HL-60 (cell line): ENCODE results near the gene VAT1L.

Experiments used
- DNase-seq, 2 experiments: peaks; one replicate each; pipeline ENCODE4 v3.0.0-alpha.2; 2010 to 2020; ENCODE audit warnings: low read depth in 1 of 2, low spot score in 1 of 2
- H3K27ac ChIP-seq: fragments of 250-450 bp; sonication (Bioruptor Pico); replicated peaks from 2 replicates; pipeline ENCODE4 v1.5.1; 2020; ENCODE audit warnings: mild to moderate bottlenecking, moderate library complexity
- H3K27me3 ChIP-seq: fragments of 250-450 bp; sonication (Bioruptor Pico); 2 replicates; pipeline ENCODE4 v1.5.1; 2021; ENCODE audit warnings: mild to moderate bottlenecking, moderate library complexity; ENCODE audit not compliant: insufficient read depth, poor library complexity, severe bottlenecking
- H3K4me3 ChIP-seq: replicated peaks from 2 replicates; pipeline ENCODE4 v1.5.1; 2011; ENCODE audit warnings: mild to moderate bottlenecking, control low read depth, low read length; ENCODE audit not compliant: insufficient read depth
- GABPA ChIP-seq: IDR thresholded peaks from 2 replicates; pipeline ENCODE4 v1.6.1; 2012; ENCODE audit warnings: low read depth
- POLR2AphosphoS5 ChIP-seq: IDR thresholded peaks from 2 replicates; pipeline ENCODE4 v1.6.1; 2012; ENCODE audit warnings: low read depth
- SPI1 ChIP-seq: IDR thresholded peaks from 2 replicates; pipeline ENCODE4 v1.6.1; 2012; ENCODE audit warnings: low read depth, mild to moderate bottlenecking, borderline replicate concordance
- TF ChIP-seq, protein P1 (sequence below): IDR thresholded peaks from 2 replicates; pipeline ENCODE4 v1.6.1; 2012; ENCODE audit warnings: low read depth; ENCODE audit not compliant: insufficient replicate concordance
- TF ChIP-seq, protein P2 (sequence below): IDR thresholded peaks from one replicate; pipeline ENCODE4 v1.5.1; 2011; ENCODE audit warnings: low read length, control low read depth, inconsistent platforms; ENCODE audit not compliant: insufficient read depth

Gene VAT1L

GRCh38 chr16:77775911-77776909, 12.2 kb upstream of the VAT1L start:
- no peak overlapping the region for H3K27ac ChIP-seq
- no peak overlapping the region for H3K4me3 ChIP-seq
- H3K27me3 ChIP-seq: no peaks in the 10 kb centered on the region
- DNase-seq: no peak
- TF ChIP-seq, protein P1, sequence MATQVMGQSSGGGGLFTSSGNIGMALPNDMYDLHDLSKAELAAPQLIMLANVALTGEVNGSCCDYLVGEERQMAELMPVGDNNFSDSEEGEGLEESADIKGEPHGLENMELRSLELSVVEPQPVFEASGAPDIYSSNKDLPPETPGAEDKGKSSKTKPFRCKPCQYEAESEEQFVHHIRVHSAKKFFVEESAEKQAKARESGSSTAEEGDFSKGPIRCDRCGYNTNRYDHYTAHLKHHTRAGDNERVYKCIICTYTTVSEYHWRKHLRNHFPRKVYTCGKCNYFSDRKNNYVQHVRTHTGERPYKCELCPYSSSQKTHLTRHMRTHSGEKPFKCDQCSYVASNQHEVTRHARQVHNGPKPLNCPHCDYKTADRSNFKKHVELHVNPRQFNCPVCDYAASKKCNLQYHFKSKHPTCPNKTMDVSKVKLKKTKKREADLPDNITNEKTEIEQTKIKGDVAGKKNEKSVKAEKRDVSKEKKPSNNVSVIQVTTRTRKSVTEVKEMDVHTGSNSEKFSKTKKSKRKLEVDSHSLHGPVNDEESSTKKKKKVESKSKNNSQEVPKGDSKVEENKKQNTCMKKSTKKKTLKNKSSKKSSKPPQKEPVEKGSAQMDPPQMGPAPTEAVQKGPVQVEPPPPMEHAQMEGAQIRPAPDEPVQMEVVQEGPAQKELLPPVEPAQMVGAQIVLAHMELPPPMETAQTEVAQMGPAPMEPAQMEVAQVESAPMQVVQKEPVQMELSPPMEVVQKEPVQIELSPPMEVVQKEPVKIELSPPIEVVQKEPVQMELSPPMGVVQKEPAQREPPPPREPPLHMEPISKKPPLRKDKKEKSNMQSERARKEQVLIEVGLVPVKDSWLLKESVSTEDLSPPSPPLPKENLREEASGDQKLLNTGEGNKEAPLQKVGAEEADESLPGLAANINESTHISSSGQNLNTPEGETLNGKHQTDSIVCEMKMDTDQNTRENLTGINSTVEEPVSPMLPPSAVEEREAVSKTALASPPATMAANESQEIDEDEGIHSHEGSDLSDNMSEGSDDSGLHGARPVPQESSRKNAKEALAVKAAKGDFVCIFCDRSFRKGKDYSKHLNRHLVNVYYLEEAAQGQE: no peak
- TF ChIP-seq POLR2AphosphoS5 (no peak), GABPA (no peak), SPI1 (no peak)
- TF ChIP-seq, protein P2, sequence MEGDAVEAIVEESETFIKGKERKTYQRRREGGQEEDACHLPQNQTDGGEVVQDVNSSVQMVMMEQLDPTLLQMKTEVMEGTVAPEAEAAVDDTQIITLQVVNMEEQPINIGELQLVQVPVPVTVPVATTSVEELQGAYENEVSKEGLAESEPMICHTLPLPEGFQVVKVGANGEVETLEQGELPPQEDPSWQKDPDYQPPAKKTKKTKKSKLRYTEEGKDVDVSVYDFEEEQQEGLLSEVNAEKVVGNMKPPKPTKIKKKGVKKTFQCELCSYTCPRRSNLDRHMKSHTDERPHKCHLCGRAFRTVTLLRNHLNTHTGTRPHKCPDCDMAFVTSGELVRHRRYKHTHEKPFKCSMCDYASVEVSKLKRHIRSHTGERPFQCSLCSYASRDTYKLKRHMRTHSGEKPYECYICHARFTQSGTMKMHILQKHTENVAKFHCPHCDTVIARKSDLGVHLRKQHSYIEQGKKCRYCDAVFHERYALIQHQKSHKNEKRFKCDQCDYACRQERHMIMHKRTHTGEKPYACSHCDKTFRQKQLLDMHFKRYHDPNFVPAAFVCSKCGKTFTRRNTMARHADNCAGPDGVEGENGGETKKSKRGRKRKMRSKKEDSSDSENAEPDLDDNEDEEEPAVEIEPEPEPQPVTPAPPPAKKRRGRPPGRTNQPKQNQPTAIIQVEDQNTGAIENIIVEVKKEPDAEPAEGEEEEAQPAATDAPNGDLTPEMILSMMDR: no peak

GRCh38 chr16:77777745-77778144, 10.6 kb upstream of the VAT1L start:
- Histone ChIP-seq H3K27me3 (no peaks in the 10 kb centered on the region), H3K27ac (no peak overlapping the region), H3K4me3 (no peak overlapping the region)
- no peak for DNase-seq
- no peak for TF ChIP-seq SPI1
- TF ChIP-seq GABPA: no peak
- TF ChIP-seq POLR2AphosphoS5: no peak
- TF ChIP-seq, protein P1: no peak
- TF ChIP-seq, protein P2: no peak

DNA sequence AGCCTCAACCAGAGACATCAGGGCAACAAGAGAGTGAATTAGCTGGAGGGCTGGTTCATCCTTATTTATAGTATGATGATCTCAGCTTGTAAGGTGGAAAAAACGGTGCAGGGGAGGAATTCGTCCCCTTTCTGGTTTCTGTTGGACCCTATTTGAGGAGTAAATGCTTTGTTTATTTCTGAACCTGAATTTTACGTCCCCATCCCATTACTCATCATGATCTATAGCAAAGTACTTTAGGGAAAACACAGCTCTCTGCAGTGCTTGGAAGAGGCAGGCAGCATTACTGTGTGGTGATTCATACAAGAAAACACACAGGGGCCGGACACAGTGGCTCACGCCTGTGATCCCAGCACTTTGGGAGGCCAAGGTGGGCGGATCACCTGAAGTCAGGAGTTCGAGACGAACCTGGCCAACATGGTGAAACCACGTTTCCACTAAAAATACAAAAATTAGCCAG, 8.0 kb upstream of the VAT1L start:
- TF ChIP-seq, protein P2: no peak
- TF ChIP-seq POLR2AphosphoS5 (no peak), SPI1 (no peak), GABPA (no peak)
- TF ChIP-seq, protein P1: no peak

More for the DNA sequence above, 8.0 kb upstream of the VAT1L start:
- H3K27me3 ChIP-seq: no peaks in the 10 kb centered on the region
- DNase-seq: no peak
- no peak overlapping the region for H3K27ac ChIP-seq
- H3K4me3 ChIP-seq: no peak overlapping the region
